HG03025 (cell line): ENCODE results near the gene PITPNB.

Source experiments
- ATAC-seq: cut with Tn5 transposase; IDR thresholded peaks from one replicate; pipeline ENCODE4 v1.9.1; 2021; ENCODE audit warnings: mild to moderate bottlenecking, moderate library complexity; ENCODE audit not compliant: unreplicated experiment, low FRiP score

PITPNB gene

GRCh38 chr22:27919222-27919941, at the start of gene PITPNB:
TSS of gene PITPNB (minus strand) at chr22:27919256. CDS start at chr22:27919191, 65 bp downstream.
- ATAC-seq = peak; percentile 86

DNA sequence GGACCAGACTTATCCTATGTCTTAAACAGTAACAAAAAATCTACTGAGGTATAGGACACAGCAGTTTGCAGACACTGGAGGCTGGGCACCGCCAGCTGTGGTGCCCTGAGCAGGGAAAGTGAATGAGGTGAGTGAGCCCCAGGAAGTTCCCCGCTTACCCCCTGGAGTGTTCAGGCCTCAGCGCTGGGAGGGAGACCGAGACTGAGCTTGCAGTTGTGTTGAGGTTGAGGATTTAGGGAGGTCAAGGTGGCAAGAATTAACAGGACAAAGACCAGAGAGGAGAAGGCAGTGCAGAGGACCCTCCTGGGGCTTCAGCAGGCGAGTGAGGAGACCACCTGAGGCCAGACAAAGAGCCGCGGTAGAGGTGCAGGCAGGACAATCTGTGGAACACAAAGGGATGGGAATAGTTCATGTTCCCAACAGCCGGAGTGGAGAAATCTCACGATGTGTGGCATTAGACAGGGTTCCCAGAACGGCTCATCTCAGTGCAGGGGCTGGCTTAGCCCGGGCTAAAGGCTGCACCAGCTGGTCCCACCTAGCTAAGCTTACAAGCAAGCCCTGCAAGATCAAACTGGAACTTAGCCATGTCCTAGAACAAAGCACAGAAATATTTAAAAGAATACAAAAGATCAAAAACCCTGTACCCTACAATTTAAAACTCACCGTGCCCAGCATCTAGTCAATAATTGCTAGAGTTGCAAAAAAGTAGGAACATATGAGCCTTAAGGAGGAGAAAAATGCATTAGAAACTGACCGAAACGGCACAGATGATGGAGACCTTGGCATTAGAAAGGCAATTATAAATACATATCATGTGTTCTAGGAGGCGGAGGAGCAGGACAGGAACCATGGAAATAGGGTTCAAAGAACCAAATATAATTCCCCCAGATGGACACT, 47.4 kb upstream of the PITPNB start:
- no peak for ATAC-seq

- ATAC-seq = no peak
Measured at GRCh38 chr22:27962268-27963044, 43.4 kb upstream of the PITPNB start.

DNA sequence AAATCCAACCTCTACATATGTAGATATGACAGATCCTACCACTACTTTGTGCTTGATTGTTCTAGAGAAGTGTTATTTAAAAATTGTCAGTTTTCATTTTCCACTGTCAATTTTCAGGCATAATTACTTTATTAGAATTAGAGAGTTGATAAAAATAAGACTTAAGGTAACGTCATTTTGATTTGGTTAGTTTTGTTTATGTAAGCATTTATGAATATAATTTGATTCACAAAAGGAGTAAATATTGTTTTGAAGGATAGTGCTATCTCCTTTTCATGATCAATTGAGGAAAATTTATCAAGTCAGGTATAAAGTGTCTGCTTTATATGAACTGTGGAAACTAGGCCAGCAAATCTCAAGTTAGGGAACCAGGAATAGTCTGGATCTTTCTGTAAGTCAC, 42.6 kb upstream of the PITPNB start:
- no peak for ATAC-seq

GRCh38 chr22:27961182-27961581, 42.1 kb upstream of the PITPNB start:
- no peak for ATAC-seq

DNA sequence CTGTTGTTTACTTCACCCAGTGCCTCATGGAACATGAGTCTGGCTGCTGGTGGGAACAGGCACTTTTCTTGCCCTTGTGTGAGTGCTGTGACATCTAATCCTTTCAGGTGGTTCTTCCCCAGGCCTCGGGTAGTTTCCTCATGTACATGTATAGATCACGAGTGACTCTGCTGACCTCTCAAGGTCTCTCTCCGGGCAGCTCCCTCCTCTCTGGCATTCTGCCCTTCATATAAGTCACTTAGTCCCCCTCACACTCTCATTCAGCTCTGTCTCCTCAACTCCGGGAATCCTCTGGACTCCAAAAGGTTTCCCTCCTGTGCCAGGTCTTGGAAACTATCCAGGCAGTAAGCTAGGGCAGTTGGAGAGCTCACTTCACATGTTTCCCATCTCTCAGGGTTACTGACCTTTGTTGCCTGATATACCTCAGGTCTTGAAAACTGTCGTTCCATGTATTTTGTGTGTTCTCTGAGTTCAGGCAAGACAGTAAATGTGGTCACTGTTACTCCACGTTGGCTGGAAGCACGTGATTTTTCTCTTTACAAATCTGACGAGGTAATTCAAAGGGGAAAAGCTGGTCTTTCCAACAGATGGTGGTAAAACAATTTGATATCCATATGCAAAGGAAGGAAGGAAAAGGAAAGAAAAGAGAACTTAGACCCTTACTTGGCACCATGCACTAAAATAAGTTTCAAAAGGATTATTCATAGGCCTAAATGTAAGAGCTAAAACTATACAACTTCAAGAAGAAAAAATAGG, 40.5 kb upstream of the PITPNB start:
- ATAC-seq = no peak

DNA sequence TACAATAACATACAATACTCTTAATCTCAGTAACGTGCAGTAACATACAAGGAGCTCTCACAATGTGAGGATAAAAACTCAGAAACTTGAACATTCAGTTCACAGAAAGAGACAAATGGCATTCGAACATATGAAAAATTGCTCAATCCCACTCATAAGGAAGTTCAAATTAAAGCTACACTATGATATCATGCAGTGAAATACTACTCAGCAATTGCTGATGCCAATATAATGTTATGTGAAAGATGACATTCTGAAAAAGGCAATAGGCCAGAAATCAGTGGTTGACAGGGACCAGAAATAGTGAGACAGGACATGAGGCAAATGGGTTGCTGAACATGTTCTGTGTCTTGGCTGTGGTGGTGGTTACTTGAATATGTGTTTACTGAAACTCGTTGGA, 33.7 kb upstream of the PITPNB start:
- no peak for ATAC-seq

- no peak for ATAC-seq
Measured at GRCh38 chr22:27952091-27952490, 33.0 kb upstream of the PITPNB start.

GRCh38 chr22:27949421-27949820, 30.4 kb upstream of the PITPNB start:
- no peak for ATAC-seq

DNA sequence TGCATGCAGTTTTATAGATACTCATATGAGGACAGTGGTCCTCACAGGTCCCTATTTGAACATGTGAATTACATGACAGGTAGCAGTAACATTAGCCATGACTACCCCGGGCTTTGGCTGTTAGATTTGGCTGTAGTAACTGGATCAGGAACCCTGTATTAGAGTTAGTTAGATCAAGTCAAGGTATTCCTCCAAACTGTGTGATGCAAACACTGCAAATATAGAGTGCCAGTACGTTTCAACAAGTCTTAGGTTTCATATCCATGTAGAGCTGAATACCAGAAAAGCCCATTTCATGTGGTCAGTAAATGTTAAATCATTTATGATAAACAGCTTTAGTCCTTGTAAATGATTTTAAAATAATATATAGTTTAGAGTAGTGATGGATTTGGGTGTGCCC, 29.5 kb upstream of the PITPNB start:
- no peak for ATAC-seq

GRCh38 chr22:27947448-27947847, 28.4 kb upstream of the PITPNB start:
- no peak for ATAC-seq

- no peak for ATAC-seq
Measured at GRCh38 chr22:27941143-27941542, 22.1 kb upstream of the PITPNB start.

GRCh38 chr22:27937453-27937852, 18.4 kb upstream of the PITPNB start:
- ATAC-seq = no peak

GRCh38 chr22:27935897-27936296, 16.8 kb upstream of the PITPNB start:
- no peak for ATAC-seq

- no peak for ATAC-seq
Measured at GRCh38 chr22:27934069-27934468, 15.0 kb upstream of the PITPNB start.

GRCh38 chr22:27933186-27933983, 14.3 kb upstream of the PITPNB start:
- no peak for ATAC-seq

GRCh38 chr22:27930331-27931060, 11.4 kb upstream of the PITPNB start:
- no peak for ATAC-seq

DNA sequence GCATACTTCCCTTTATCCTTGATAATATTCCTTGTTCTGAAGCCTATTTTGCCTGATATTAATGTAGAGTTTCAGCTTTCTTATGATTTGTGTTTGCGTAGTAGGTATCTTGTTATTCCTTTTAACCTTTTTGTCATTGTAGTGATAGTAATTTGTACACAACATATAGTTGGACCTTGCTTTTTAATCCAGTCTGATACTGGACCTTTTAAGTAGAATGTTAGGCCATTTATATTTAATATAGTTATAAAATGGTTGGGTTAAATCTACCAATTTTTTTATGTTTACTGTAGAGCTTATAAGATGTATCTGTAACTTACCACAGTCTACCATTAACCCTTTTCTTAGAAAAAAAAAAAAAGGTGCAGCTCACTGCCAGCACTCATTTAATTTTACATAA, 8.6 kb upstream of the PITPNB start:
- no peak for ATAC-seq

GRCh38 chr22:27925331-27925730, 6.3 kb upstream of the PITPNB start:
- no peak for ATAC-seq
